ENCODE data around the gene EIF2B1. TPM values are rescaled to one million over a fixed set of nuclear protein-coding genes. Genes with fewer than 3 reads are reported as not detected.

The EIF2B1 gene
- total RNA-seq, 1 experiment from 2014 or later, result 46.5 TPM

DNA sequence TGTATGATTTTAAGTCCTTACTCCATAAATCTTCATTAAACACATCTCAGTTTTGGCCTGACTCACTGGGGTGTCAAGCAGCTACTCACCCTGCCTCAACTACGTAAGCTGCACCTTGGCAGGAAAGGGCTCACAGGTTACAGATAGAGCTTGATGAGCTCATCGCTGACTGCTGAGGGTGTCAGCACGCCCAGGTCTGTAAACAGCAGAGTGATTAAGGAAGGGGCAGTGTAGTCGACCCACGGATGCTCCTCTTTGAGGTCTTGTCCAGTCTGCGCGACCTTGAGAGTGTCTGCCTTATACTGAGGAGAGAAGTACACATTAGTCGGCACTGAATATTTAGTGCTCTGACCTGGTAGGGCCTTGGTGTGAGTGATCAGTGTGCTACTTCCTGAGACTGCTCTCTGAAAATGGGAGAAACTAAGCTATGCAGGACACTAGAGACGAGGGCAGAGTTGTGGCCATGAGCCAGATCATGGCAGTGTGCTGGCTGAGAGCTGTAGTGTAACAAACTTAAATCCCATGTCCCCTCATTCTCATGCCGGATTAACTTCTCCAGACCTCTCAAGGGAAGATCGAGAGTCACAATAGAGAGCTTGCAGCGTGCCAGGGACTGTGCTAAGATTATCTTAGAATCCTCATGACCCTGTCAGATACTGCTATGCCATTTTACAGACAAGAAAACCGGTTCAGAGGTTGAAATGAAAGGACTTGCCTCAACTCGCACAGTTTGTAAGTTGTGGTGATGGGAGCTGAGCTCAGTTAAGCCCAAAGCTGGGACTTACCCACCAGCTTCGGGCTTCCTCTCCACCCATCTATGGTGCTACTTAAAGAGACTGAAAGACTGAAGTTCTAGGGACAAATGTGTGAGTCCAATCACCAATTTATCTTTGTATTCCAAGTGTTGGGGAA lies 11.6 kb downstream of the EIF2B1 start (continued):
- TF ChIP-seq, protein P1, sequence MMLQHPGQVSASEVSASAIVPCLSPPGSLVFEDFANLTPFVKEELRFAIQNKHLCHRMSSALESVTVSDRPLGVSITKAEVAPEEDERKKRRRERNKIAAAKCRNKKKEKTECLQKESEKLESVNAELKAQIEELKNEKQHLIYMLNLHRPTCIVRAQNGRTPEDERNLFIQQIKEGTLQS (CRISPR knock-in tag; conservative IDR thresholded peaks at IDR 0.05), result no peak
- no peak for TF ChIP-seq NR1H2 (CRISPR knock-in tag; IDR thresholded peaks at IDR 0.05)
- TF ChIP-seq MXD4 (CRISPR knock-in tag; IDR thresholded peaks at IDR 0.05; ENCODE audit: borderline replicate concordance), result no peak

DNA sequence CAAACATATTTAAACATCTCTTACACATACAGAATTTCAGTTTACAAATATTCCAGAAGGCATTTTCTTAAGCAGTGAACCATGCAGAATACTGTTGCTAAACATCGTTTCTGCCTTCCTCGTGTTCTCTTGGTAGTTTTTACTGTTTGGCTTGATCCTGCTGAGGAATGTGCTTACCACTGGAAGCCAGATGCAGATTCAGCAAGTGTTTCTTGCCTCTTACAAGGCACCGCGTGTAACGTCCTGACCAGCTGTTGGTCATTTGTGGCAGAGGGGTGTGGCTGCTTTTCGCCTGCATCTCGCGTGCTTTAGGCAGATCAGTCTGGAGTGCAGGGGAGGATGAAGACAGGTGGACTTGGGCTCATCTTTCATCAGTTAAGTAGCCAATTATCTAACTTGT lies 12.4 kb downstream of the EIF2B1 start:
- ATAC-seq (no peak), DNase-seq (ENCODE audit: low spot score) (no peak)
- TF ChIP-seq, protein P2, sequence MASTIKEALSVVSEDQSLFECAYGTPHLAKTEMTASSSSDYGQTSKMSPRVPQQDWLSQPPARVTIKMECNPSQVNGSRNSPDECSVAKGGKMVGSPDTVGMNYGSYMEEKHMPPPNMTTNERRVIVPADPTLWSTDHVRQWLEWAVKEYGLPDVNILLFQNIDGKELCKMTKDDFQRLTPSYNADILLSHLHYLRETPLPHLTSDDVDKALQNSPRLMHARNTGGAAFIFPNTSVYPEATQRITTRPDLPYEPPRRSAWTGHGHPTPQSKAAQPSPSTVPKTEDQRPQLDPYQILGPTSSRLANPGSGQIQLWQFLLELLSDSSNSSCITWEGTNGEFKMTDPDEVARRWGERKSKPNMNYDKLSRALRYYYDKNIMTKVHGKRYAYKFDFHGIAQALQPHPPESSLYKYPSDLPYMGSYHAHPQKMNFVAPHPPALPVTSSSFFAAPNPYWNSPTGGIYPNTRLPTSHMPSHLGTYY (CRISPR knock-in tag; IDR thresholded peaks at IDR 0.05), result no peak
- TF ChIP-seq GRHL2 (CRISPR knock-in tag; IDR thresholded peaks at IDR 0.05; ENCODE audit: insufficient replicate concordance, severe bottlenecking) (no peak), FOXP1 (CRISPR knock-in tag; IDR thresholded peaks at IDR 0.05; ENCODE audit: borderline replicate concordance) (no peak), ZNF121 (CRISPR knock-in tag; IDR thresholded peaks at IDR 0.05) (no peak), GABPB1 (CRISPR knock-in tag; IDR thresholded peaks at IDR 0.05) (no peak), NFYB (CRISPR knock-in tag; conservative IDR thresholded peaks at IDR 0.05; ENCODE audit: low read depth) (no peak), NR1H2 (CRISPR knock-in tag; IDR thresholded peaks at IDR 0.05) (no peak), RORB (CRISPR knock-in tag; IDR thresholded peaks at IDR 0.05) (no peak), ELF4 (CRISPR knock-in tag; IDR thresholded peaks at IDR 0.05; ENCODE audit: low read depth) (no peak), CREM (CRISPR knock-in tag; IDR thresholded peaks at IDR 0.05) (no peak), ZNF396 (CRISPR knock-in tag; IDR thresholded peaks at IDR 0.05; ENCODE audit: borderline replicate concordance) (no peak), SP1 (CRISPR knock-in tag; conservative IDR thresholded peaks at IDR 0.05) (no peak)
- TF ChIP-seq, protein P3, sequence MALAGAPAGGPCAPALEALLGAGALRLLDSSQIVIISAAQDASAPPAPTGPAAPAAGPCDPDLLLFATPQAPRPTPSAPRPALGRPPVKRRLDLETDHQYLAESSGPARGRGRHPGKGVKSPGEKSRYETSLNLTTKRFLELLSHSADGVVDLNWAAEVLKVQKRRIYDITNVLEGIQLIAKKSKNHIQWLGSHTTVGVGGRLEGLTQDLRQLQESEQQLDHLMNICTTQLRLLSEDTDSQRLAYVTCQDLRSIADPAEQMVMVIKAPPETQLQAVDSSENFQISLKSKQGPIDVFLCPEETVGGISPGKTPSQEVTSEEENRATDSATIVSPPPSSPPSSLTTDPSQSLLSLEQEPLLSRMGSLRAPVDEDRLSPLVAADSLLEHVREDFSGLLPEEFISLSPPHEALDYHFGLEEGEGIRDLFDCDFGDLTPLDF (CRISPR knock-in tag; IDR thresholded peaks at IDR 0.05), result no peak
- TF ChIP-seq, protein P4, sequence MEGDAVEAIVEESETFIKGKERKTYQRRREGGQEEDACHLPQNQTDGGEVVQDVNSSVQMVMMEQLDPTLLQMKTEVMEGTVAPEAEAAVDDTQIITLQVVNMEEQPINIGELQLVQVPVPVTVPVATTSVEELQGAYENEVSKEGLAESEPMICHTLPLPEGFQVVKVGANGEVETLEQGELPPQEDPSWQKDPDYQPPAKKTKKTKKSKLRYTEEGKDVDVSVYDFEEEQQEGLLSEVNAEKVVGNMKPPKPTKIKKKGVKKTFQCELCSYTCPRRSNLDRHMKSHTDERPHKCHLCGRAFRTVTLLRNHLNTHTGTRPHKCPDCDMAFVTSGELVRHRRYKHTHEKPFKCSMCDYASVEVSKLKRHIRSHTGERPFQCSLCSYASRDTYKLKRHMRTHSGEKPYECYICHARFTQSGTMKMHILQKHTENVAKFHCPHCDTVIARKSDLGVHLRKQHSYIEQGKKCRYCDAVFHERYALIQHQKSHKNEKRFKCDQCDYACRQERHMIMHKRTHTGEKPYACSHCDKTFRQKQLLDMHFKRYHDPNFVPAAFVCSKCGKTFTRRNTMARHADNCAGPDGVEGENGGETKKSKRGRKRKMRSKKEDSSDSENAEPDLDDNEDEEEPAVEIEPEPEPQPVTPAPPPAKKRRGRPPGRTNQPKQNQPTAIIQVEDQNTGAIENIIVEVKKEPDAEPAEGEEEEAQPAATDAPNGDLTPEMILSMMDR (IDR thresholded peaks at IDR 0.05), result no peak
- TF ChIP-seq, protein P5, sequence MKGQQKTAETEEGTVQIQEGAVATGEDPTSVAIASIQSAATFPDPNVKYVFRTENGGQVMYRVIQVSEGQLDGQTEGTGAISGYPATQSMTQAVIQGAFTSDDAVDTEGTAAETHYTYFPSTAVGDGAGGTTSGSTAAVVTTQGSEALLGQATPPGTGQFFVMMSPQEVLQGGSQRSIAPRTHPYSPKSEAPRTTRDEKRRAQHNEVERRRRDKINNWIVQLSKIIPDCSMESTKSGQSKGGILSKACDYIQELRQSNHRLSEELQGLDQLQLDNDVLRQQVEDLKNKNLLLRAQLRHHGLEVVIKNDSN (CRISPR knock-in tag; IDR thresholded peaks at IDR 0.05), result no peak
- TF ChIP-seq, protein P6, sequence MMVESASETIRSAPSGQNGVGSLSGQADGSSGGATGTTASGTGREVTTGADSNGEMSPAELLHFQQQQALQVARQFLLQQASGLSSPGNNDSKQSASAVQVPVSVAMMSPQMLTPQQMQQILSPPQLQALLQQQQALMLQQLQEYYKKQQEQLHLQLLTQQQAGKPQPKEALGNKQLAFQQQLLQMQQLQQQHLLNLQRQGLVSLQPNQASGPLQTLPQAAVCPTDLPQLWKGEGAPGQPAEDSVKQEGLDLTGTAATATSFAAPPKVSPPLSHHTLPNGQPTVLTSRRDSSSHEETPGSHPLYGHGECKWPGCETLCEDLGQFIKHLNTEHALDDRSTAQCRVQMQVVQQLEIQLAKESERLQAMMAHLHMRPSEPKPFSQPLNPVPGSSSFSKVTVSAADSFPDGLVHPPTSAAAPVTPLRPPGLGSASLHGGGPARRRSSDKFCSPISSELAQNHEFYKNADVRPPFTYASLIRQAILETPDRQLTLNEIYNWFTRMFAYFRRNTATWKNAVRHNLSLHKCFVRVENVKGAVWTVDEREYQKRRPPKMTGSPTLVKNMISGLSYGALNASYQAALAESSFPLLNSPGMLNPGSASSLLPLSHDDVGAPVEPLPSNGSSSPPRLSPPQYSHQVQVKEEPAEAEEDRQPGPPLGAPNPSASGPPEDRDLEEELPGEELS (CRISPR knock-in tag; IDR thresholded peaks at IDR 0.05), result no peak
- TF ChIP-seq, protein P7, sequence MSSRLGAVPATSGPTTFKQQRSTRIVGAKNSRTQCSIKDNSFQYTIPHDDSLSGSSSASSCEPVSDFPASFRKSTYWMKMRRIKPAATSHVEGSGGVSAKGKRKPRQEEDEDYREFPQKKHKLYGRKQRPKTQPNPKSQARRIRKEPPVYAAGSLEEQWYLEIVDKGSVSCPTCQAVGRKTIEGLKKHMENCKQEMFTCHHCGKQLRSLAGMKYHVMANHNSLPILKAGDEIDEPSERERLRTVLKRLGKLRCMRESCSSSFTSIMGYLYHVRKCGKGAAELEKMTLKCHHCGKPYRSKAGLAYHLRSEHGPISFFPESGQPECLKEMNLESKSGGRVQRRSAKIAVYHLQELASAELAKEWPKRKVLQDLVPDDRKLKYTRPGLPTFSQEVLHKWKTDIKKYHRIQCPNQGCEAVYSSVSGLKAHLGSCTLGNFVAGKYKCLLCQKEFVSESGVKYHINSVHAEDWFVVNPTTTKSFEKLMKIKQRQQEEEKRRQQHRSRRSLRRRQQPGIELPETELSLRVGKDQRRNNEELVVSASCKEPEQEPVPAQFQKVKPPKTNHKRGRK (CRISPR knock-in tag; IDR thresholded peaks at IDR 0.05; ENCODE audit: borderline replicate concordance), result no peak
- Mint-ChIP-seq H3K27me3 (ENCODE audit: low read depth) (no peaks in the 10 kb centered on the region), H3K4me1 (no peaks in the 10 kb centered on the region), H3K36me3 (peaks cover 66% of the 10 kb centered on the region), H3K27ac (no peak overlapping the region), H3K9me3 (no peaks in the 10 kb centered on the region), H3K4me3 (no peak overlapping the region)
- CTCF ChIA-PET, result no interaction called here
- POLR2A ChIA-PET, result interaction anchor here (0.6 kb wide), 1 partner anchor 20 kb away, joined by 3 read pairs; no protein-coding TSS in a partner anchor

Measured in WTC11 (cell line).